ENCODE measurements around the gene TM4SF18. TPM values are rescaled to one million over a fixed set of nuclear protein-coding genes. Genes with fewer than 3 reads are reported as not detected.

TM4SF18 gene
- total RNA-seq, 1 experiment from 2014 or later = 9.8 TPM

- H2BK20ac ChIP-seq (ENCODE audit: low read depth, low read length, poor library complexity, severe bottlenecking) = no peak overlapping the region
- H2AFZ ChIP-seq (ENCODE audit: low read length) = peak overlapping the region; percentile 57
- no peak overlapping the region for H3K4me2 ChIP-seq (ENCODE audit: insufficient read depth, insufficient read length, low read length)
- no peak overlapping the region for H2BK12ac ChIP-seq (ENCODE audit: insufficient read length, low read depth, low read length)
- H4K91ac ChIP-seq (ENCODE audit: insufficient read length, low read depth, low read length) = no peak overlapping the region
- no peaks in the 10 kb centered on the region for H3K23me2 ChIP-seq (ENCODE audit: insufficient read length, low read depth, low read length, poor library complexity, severe bottlenecking)
- no peaks in the 10 kb centered on the region; the same call in 1 of the 2 replicates for H3K4me1 ChIP-seq (ENCODE audit: insufficient read depth, low read length)
- H3K9ac ChIP-seq (ENCODE audit: extremely low read depth, insufficient read length, low read length) = no peak overlapping the region
- no peak for TF ChIP-seq CTCF (conservative IDR thresholded peaks at IDR 0.05)
- no peaks in the 10 kb centered on the region for H3K36me3 Mint-ChIP-seq (ENCODE audit: insufficient read depth in 1 of 3, low read depth in 3 of 3)
- H3K79me2 ChIP-seq (ENCODE audit: insufficient read depth, low read length) = no peaks in the 10 kb centered on the region
- no peak overlapping the region for H2BK5ac ChIP-seq (ENCODE audit: insufficient read length, low read length)
- peaks cover 9 to 22% of the 10 kb centered on the region in 2 experiments for H3K4me1 Mint-ChIP-seq
- no peak overlapping the region for H3K27ac ChIP-seq (ENCODE audit: insufficient read length, low read depth, low read length)
- peak overlapping the region in 1 of 3 experiments; percentile 16; a peak in 2 of 7 replicates for H3K27ac Mint-ChIP-seq
- no peak overlapping the region for H2BK15ac ChIP-seq (ENCODE audit: low read depth, low read length)
- no peak overlapping the region for H3K23ac ChIP-seq (ENCODE audit: insufficient read length, low read depth, low read length)
- H4K5ac ChIP-seq (ENCODE audit: insufficient read length, low read depth, low read length) = no peak overlapping the region
- no peak overlapping the region for H3K4ac ChIP-seq (ENCODE audit: low read depth, low read length)
- DNase-seq = no peak
- no peak overlapping the region for H3K56ac ChIP-seq (ENCODE audit: insufficient read length, low read depth, low read length)
- H3K18ac ChIP-seq (ENCODE audit: insufficient read length, low read depth, low read length) = no peak overlapping the region
- no peaks in the 10 kb centered on the region; a peak in 1 of 5 replicates for H3K9me3 Mint-ChIP-seq
- H3K4me3 Mint-ChIP-seq = no peak overlapping the region
- H4K8ac ChIP-seq (replicated peaks; ENCODE audit: insufficient read length, low read depth, low read length) = no peak overlapping the region
- no peaks in the 10 kb centered on the region for H3K27me3 Mint-ChIP-seq (ENCODE audit: low read depth)
- no peaks in the 10 kb centered on the region for H3K79me1 ChIP-seq (ENCODE audit: insufficient read depth, low read depth, low read length, poor library complexity, severe bottlenecking)
- no CpG with 5 or more reads among the region's 3 CpGs for WGBS (ENCODE audit: extremely low coverage, insufficient read length, low lambda C conversion rate)
- H3K27me3 ChIP-seq (ENCODE audit: insufficient read depth, low read length) = no peaks in the 10 kb centered on the region
- no peaks in the 10 kb centered on the region for H4K20me1 ChIP-seq (ENCODE audit: control insufficient read depth, insufficient read depth, insufficient read length)
- H3K14ac ChIP-seq (ENCODE audit: insufficient read depth, low read length) = no peak overlapping the region
- no peaks in the 10 kb centered on the region for H3K9me3 ChIP-seq (ENCODE audit: control insufficient read depth, low read depth, low read length)
- no peak overlapping the region for H3T11ph ChIP-seq (ENCODE audit: low read length)
- no peak overlapping the region for H2AK5ac ChIP-seq (ENCODE audit: insufficient read length, low read length)
- no peak overlapping the region for H2BK120ac ChIP-seq (ENCODE audit: low read depth, low read length, poor library complexity, severe bottlenecking)
Observed at GRCh38 chr3:149277331-149277813, 56.1 kb downstream of the TM4SF18 start.

Data from H9 (cell line).